ENCODE data around the gene PSME3. TPM values are rescaled to one million over a fixed set of nuclear protein-coding genes. Genes with fewer than 3 reads are reported as not detected.

The PSME3 gene
- total and polyA plus RNA-seq, 9 of the 15 experiments (the other 6 are each of a cell fraction or from before 2014, with no cell fraction given) = 31.2 to 275 (median 141) TPM

GRCh38 chr17:42868338-42868737 lies 35.1 kb downstream of the PSME3 start:
- no peak overlapping the region for H3K4me2 ChIP-seq (ENCODE audit: insufficient read depth, low read length)
- CTCF ChIA-PET (ENCODE audit: low intra/inter-chr PET ratio) = no interaction called here
- WGBS (ENCODE audit: insufficient coverage, low coverage, missing lambda C conversion rate) = 42% methylated on average over 12 of the region's 12 CpGs
- H3K9me3 ChIP-seq (replicated peaks; ENCODE audit: control insufficient read depth, insufficient read depth, low read depth, low read length) = no peaks in the 10 kb centered on the region
- ATAC-seq = no peak
- H3K36me3 ChIP-seq (ENCODE audit: control insufficient read depth, insufficient read depth, low read length) = no peaks in the 10 kb centered on the region
- H4K20me1 ChIP-seq (replicated peaks; ENCODE audit: control insufficient read depth, insufficient read depth, low read length) = 0 out of 2 replicates have a peak, but pooled peaks cover 3% of the 10 kb centered on the region
- in situ Hi-C loops (cut with MboI) (no loop called here), intact Hi-C loops (cut with micrococcal nuclease) (no loop called here)
- BruUV-seq (replicated peaks) = no TSS peak
- H3K4me1 ChIP-seq (replicated peaks in 1 of 2; ENCODE audit: control insufficient read depth in 2 of 2, insufficient read depth in 2 of 2, low read length in 2 of 2) = peaks cover 0 to 11% of the 10 kb centered on the region in 2 experiments; a peak in 1 of 5 replicates
- POLR2A ChIA-PET = no interaction called here
- no peak for DNase-seq (ENCODE audit: extremely low read depth in 1 of 4, low spot score in 3 of 4)
- no peak overlapping the region for H3K4me3 ChIP-seq
- no peaks in the 10 kb centered on the region for H3K9me1 ChIP-seq (ENCODE audit: control insufficient read depth, insufficient read depth, low read length)
- H3K79me2 ChIP-seq (ENCODE audit: control insufficient read depth, insufficient read depth, low read length) = no peaks in the 10 kb centered on the region
- peaks cover 34 to 58% of the 10 kb centered on the region in 2 experiments for H3K27me3 ChIP-seq (ENCODE audit: control insufficient read depth in 2 of 2, insufficient read depth in 2 of 2, low read length in 2 of 2)
- no peak overlapping the region for H3K27ac ChIP-seq (ENCODE audit: extremely low read depth, low read depth, low read length)
- no peak for FAIRE-seq
- 0 out of 4 replicates have a peak overlapping the region, but pooled peaks of 1 of the 2 experiments have one; percentile 26 for H3K9ac ChIP-seq (ENCODE audit: insufficient read depth in 1 of 2, low read depth in 2 of 2, low read length in 2 of 2)
- TF ChIP-seq TAF1 (IDR thresholded peaks at IDR 0.05; ENCODE audit: control insufficient read depth, extremely low read depth, insufficient read depth, low read length, severe bottlenecking) = no peak
- TF ChIP-seq ELF2 (CRISPR knock-in tag; IDR thresholded peaks at IDR 0.05) = no peak
- no peak for TF ChIP-seq MEF2D (tag; conservative IDR thresholded peaks at IDR 0.05; ENCODE audit: low read depth)
- H2AFZ ChIP-seq (ENCODE audit: low read depth, low read length) = no peak overlapping the region

DNA sequence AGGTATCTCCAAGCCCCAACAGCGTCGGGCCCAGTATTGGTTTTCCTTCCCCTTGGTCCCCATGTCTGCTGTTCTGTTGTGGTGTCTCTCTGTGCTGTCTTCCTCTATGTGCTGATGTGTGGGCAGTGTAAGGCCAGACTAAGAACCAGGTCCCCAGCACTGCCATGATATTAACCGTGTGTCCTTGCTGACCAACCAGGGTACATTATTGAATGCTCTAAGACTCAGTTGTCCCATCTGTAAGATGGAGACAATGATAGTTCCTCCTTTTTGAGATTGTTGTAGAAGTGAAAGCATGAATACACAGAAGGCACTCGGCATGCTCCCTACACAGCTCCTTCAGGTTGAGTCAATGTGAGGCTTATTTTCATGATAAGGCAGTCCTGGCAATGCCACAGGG lies 38.5 kb downstream of the PSME3 start:
- CTCF ChIA-PET (ENCODE audit: low intra/inter-chr PET ratio) = no interaction called here
- Histone ChIP-seq H2AFZ (ENCODE audit: low read depth, low read length) (no peak overlapping the region), H3K9ac (ENCODE audit: insufficient read depth in 1 of 2, low read depth in 2 of 2, low read length in 2 of 2) (no peak overlapping the region), H3K27me3 (ENCODE audit: control insufficient read depth in 2 of 2, insufficient read depth in 2 of 2, low read length in 2 of 2) (peaks cover 19 to 38% of the 10 kb centered on the region in 2 experiments), H4K20me1 (replicated peaks; ENCODE audit: control insufficient read depth, insufficient read depth, low read length) (0 out of 2 replicates have a peak, but pooled peaks cover 3% of the 10 kb centered on the region), H3K27ac (ENCODE audit: extremely low read depth, low read depth, low read length) (no peak overlapping the region), H3K36me3 (ENCODE audit: control insufficient read depth, insufficient read depth, low read length) (no peaks in the 10 kb centered on the region), H3K4me1 (replicated peaks in 1 of 2; ENCODE audit: control insufficient read depth in 2 of 2, insufficient read depth in 2 of 2, low read length in 2 of 2) (peaks cover 0 to 15% of the 10 kb centered on the region in 2 experiments; a peak in 1 of 5 replicates), H3K9me1 (ENCODE audit: control insufficient read depth, insufficient read depth, low read length) (no peaks in the 10 kb centered on the region), H3K9me3 (replicated peaks; ENCODE audit: control insufficient read depth, insufficient read depth, low read depth, low read length) (no peaks in the 10 kb centered on the region), H3K4me3 (no peak overlapping the region), H3K79me2 (ENCODE audit: control insufficient read depth, insufficient read depth, low read length) (no peaks in the 10 kb centered on the region), H3K4me2 (ENCODE audit: insufficient read depth, low read length) (no peak overlapping the region)
- no TSS peak for BruUV-seq (replicated peaks)
- 11% methylated on average over 4 of the region's 4 CpGs for WGBS (ENCODE audit: insufficient coverage, low coverage, missing lambda C conversion rate)
- DNase-seq (ENCODE audit: extremely low read depth in 1 of 4, low spot score in 3 of 4) (no peak), FAIRE-seq (no peak), ATAC-seq (no peak)
- intact Hi-C loops (cut with micrococcal nuclease) = no loop called here
- POLR2A ChIA-PET = no interaction called here
- in situ Hi-C loops (cut with MboI) = no loop called here
- no peak for TF ChIP-seq EGR1 (conservative IDR thresholded peaks at IDR 0.05)
- TF ChIP-seq ZC3H4 (CRISPR knock-in tag; IDR thresholded peaks at IDR 0.05; ENCODE audit: borderline replicate concordance) = no peak

Data from K562 (cell line).